Ishikawa (cell line): ENCODE results near the gene MTFP1.
A peak's percentile ranks its signal among the peaks of the same experiment; 100 is the strongest.

Source experiments
- CEBPB ChIP-seq: IDR thresholded peaks from 2 replicates; pipeline ENCODE4 v1.6.1; 2012
- CREB1 ChIP-seq: IDR thresholded peaks from 2 replicates; pipeline ENCODE4 v1.6.1; 2012; ENCODE audit warnings: low read depth
- EGR1 ChIP-seq: IDR thresholded peaks from 2 replicates; pipeline ENCODE4 v1.6.1; 2012
- EP300 ChIP-seq: IDR thresholded peaks from 2 replicates; pipeline ENCODE4 v1.6.1; 2012; ENCODE audit warnings: borderline replicate concordance
- FOXM1 ChIP-seq: IDR thresholded peaks from 2 replicates; pipeline ENCODE4 v1.6.1; 2012; ENCODE audit warnings: low read depth, borderline replicate concordance
- NFIC ChIP-seq: IDR thresholded peaks from 2 replicates; pipeline ENCODE4 v1.6.1; 2012
- RAD21 ChIP-seq: IDR thresholded peaks from 2 replicates; pipeline ENCODE4 v1.6.1; 2012; ENCODE audit warnings: low read depth
- TAF1 ChIP-seq: IDR thresholded peaks from 2 replicates; pipeline ENCODE4 v1.6.1; 2012; ENCODE audit warnings: low read depth, mild to moderate bottlenecking
- TCF12 ChIP-seq: IDR thresholded peaks from 2 replicates; pipeline ENCODE4 v1.6.1; 2012; ENCODE audit warnings: low read depth
- TEAD4 ChIP-seq: IDR thresholded peaks from 2 replicates; pipeline ENCODE4 v1.6.1; 2012
- YY1 ChIP-seq: IDR thresholded peaks from 2 replicates; pipeline ENCODE4 v1.6.1; 2012; ENCODE audit warnings: low read depth
- ZBTB7A ChIP-seq: IDR thresholded peaks from 2 replicates; pipeline ENCODE4 v1.6.1; 2012; ENCODE audit warnings: low read depth
- TF ChIP-seq, protein P1 (sequence below): IDR thresholded peaks from 2 replicates; pipeline ENCODE4 v1.6.1; 2012; ENCODE audit warnings: low read depth, mild to moderate bottlenecking
- TF ChIP-seq, protein P2 (sequence below): IDR thresholded peaks from 2 replicates; pipeline ENCODE4 v1.6.1; 2012
- TF ChIP-seq, protein P3 (sequence below): IDR thresholded peaks from 2 replicates; pipeline ENCODE4 v1.6.1; 2012

The MTFP1 gene

DNA sequence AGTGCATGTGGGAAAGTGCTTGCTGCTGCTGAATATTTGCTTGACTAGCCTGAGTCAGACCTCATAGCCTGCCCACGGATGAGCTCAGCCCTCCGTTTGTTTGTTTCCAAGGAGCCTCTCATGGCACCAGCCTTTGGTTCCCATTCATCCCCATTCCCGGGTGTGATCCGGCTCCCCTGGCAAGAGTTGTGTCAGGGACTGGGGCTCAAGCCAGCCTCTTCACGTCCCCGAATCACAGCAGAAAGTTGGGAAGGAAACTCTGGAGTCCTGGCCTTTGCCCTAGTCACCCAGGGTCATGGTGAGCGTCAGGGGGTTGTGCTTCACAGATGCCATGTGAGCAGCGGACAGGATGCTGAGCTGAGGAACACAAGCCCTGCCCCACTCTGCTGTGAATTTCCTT lies 32.4 kb downstream of the MTFP1 start:
- TF ChIP-seq YY1: no peak

DNA sequence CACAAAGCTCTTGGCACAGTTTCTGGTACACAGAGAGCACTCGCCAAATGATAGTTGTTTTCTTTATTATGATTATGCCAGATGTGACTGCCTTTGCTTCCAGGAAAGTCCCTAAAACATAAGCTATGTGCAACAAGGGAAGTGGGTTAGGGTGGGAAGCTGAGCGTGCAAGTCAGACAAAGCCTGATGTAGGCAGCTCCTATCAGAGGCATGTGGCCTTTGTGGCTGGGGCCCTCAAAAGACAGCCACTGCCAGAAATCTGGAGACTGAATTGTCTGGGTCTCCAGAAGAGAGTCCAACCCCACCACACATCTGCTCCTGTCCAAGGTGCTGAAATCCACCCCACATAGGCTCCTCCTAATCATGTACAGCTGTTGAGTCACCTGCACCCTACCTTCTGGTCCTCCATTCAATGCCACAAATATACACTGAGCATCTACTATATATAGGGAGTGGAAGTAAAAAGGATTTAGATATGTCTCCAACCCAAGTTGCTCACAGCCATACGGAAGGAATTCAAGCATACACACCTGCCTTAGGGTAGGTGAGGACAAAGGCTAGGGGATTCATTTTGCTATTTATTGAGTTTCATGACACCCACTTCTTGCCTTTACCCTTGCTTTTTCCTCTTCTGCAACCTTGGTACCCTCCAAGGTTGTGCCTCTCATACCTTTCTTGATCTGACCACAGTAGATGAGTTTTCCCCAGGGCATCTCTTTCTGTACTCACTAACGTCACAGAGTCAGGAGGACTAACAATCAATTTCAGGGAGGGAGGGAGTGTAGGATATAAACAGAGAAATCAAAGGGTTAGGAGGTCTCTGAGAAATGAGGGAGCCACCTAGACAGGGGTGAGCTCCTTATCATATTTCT lies 33.8 kb downstream of the MTFP1 start:
- TF ChIP-seq, protein P1, sequence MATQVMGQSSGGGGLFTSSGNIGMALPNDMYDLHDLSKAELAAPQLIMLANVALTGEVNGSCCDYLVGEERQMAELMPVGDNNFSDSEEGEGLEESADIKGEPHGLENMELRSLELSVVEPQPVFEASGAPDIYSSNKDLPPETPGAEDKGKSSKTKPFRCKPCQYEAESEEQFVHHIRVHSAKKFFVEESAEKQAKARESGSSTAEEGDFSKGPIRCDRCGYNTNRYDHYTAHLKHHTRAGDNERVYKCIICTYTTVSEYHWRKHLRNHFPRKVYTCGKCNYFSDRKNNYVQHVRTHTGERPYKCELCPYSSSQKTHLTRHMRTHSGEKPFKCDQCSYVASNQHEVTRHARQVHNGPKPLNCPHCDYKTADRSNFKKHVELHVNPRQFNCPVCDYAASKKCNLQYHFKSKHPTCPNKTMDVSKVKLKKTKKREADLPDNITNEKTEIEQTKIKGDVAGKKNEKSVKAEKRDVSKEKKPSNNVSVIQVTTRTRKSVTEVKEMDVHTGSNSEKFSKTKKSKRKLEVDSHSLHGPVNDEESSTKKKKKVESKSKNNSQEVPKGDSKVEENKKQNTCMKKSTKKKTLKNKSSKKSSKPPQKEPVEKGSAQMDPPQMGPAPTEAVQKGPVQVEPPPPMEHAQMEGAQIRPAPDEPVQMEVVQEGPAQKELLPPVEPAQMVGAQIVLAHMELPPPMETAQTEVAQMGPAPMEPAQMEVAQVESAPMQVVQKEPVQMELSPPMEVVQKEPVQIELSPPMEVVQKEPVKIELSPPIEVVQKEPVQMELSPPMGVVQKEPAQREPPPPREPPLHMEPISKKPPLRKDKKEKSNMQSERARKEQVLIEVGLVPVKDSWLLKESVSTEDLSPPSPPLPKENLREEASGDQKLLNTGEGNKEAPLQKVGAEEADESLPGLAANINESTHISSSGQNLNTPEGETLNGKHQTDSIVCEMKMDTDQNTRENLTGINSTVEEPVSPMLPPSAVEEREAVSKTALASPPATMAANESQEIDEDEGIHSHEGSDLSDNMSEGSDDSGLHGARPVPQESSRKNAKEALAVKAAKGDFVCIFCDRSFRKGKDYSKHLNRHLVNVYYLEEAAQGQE: peak; percentile 97
- TF ChIP-seq FOXM1: no peak

DNA sequence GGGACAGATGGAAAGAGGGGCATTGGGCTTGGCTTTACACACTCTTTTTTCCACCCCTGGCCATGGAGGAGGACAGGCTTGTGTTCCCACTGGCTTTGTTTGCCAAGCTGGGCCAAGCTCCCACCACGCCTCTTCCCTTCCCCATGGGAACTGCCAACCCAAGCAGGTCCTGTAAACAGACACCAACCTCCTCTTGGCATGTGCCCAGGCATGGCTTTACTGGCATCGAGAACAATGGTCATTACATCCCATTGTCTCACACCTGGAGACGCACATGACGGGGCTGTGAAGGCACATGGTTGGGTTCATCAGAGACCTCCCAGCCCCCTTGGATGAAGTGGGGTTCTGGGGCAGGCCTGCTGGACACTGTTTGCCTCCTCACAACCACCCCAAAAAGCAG lies 34.6 kb downstream of the MTFP1 start:
- TF ChIP-seq, protein P2, sequence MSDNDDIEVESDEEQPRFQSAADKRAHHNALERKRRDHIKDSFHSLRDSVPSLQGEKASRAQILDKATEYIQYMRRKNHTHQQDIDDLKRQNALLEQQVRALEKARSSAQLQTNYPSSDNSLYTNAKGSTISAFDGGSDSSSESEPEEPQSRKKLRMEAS: peak; percentile 39; the same call in 1 of the 2 replicates
- no peak for TF ChIP-seq TEAD4
- TF ChIP-seq YY1: no peak
- no peak for TF ChIP-seq FOXM1

DNA sequence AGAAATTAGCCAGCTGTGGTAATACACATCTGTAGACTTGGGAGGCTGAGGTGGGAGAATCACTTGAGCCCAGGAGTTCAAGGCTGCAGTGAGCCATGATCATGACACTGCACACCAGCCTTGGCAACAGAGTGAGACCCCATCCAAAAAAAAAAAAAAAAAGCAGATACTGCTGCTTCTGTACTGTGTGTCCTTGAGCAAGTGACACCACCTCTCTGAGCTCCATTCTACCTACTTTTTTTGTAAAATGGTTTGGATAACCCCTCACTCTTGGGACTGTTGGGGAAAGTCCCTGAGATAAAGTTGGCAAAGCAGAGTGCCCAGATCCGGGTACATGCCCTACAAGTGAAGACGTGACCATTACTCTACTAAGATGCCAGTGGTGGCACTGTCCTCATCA lies 43.6 kb downstream of the MTFP1 start:
- TF ChIP-seq CEBPB: no peak
- no peak for TF ChIP-seq YY1
- TF ChIP-seq, protein P1: no peak
- no peak for TF ChIP-seq EP300
- TF ChIP-seq, protein P2: no peak
- no peak for TF ChIP-seq CREB1
- no peak for TF ChIP-seq TEAD4
- no peak for TF ChIP-seq EGR1
- TF ChIP-seq FOXM1: no peak
- TF ChIP-seq RAD21: no peak
- TF ChIP-seq TCF12: no peak
- TF ChIP-seq ZBTB7A: no peak
- TF ChIP-seq, protein P3, sequence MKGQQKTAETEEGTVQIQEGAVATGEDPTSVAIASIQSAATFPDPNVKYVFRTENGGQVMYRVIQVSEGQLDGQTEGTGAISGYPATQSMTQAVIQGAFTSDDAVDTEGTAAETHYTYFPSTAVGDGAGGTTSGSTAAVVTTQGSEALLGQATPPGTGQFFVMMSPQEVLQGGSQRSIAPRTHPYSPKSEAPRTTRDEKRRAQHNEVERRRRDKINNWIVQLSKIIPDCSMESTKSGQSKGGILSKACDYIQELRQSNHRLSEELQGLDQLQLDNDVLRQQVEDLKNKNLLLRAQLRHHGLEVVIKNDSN: no peak
- no peak for TF ChIP-seq TAF1
- no peak for TF ChIP-seq NFIC

DNA sequence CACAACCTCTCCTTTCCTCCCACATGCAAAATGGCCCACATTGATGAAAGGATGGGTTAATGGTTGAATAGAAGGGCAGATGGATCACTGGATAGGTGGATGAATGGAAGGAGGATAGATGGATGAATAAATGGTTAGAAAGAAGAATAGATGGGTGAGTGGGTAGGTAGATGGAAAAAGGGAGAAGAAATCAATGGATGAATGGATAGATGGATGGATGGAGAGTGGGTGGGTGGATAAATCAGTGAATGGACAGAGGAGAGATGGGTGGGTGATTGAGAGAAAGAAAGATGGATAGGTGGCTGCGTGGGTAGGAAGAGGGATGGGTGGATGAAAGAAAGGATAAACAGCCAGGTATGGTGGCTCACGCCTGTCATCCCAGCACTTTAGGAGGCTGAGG lies 45.1 kb downstream of the MTFP1 start:
- TF ChIP-seq YY1 (no peak), CEBPB (no peak)

DNA sequence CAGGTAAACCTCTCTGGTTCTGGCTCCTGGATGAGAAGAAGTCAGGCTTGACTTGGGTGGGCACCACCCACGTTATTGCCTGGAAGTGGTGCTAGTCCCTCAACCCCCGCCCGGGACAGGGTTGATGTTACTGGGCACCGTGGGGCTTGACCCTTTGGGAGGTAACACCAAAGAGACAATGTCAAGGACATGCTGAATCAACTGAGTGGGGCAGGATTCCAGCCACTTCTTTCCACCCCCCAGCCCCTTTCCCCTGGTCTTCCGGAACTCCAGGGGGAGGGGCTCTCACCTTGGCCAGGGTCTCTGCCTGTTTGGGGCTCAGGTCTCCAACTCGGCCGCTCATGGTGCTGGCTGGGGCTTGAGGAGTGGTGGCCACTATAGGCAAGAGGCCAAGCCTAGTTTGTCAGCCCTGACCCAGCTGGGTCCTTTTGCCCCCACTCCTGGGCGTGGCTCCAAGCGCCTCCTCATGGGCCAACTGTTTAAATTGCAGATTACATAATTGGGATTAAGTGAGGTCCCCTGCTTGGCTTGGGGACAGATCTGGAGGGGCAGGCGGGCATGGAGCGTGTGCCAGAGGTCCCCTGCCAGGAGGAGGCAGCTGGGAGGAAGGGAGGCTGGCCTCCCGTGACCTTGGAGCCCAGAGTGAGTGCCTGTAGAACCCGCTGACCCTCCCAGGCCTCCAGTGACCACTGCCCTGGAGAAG lies 46.2 kb downstream of the MTFP1 start, which contains the start of gene SEC14L3:
Gene SEC14L3 (minus strand): TSS at position 402 of the 703 bp plus-strand sequence. CDS start 59 bp downstream, at position 343.
- TF ChIP-seq FOXM1: no peak
- TF ChIP-seq EGR1: no peak
- no peak for TF ChIP-seq TCF12
- TF ChIP-seq RAD21: no peak
- TF ChIP-seq, protein P2: no peak
- TF ChIP-seq YY1: no peak
- TF ChIP-seq, protein P1: no peak
- TF ChIP-seq NFIC: no peak
- no peak for TF ChIP-seq TAF1
- TF ChIP-seq, protein P3: no peak
- no peak for TF ChIP-seq EP300
- TF ChIP-seq CREB1: no peak
- no peak for TF ChIP-seq TEAD4
- no peak for TF ChIP-seq CEBPB
- no peak for TF ChIP-seq ZBTB7A
